H1 (cell line): Measurements from ENCODE around the gene SELPLG. TPM values are rescaled to one million over a fixed set of nuclear protein-coding genes. Genes with fewer than 3 reads are reported as not detected.

Source experiments
- CEBPB ChIP-seq: IDR thresholded peaks from 2 replicates; pipeline ENCODE4 v1.6.1; 2012; ENCODE audit warnings: low read depth, low read length
- CHD2 ChIP-seq: IDR thresholded peaks from 2 replicates; pipeline ENCODE4 v1.6.1; 2012; ENCODE audit warnings: low read length, improper control_type of control experiment
- CREB1 ChIP-seq: IDR thresholded peaks from 2 replicates; pipeline ENCODE4 v1.6.1; 2012; ENCODE audit warnings: inconsistent platforms
- E2F6 ChIP-seq: IDR thresholded peaks from 2 replicates; pipeline ENCODE4 v1.6.1; 2012; ENCODE audit warnings: inconsistent platforms
- HDAC6 ChIP-seq: IDR thresholded peaks from one replicate; pipeline ENCODE4 v1.7.1; 2012; ENCODE audit warnings: low read depth, mild to moderate bottlenecking, inconsistent platforms, low read length, moderate library complexity
- JUND ChIP-seq: IDR thresholded peaks from 2 replicates; pipeline ENCODE4 v1.6.1; 2011; ENCODE audit warnings: mild to moderate bottlenecking, improper control_type of control experiment, low read length
- KDM1A ChIP-seq: fragments of 200-600, 300-600 bp; sonication (generic); IDR thresholded peaks from 2 replicates; pipeline ENCODE4 v1.7.1; 2016; ENCODE audit warnings: mild to moderate bottlenecking, low read length, borderline replicate concordance
- RAD21 ChIP-seq, 2 experiments: IDR thresholded peaks in 1 of 2; conservative IDR thresholded peaks in 1 of 2; 2 replicates each; pipeline ENCODE4 v1.6.1; 2011; ENCODE audit warnings: low read depth in 2 of 2, low read length in 2 of 2, improper control_type of control experiment in 1 of 2, inconsistent platforms in 1 of 2, mild to moderate bottlenecking in 1 of 2, moderate library complexity in 1 of 2
- RBBP5 ChIP-seq: IDR thresholded peaks from 2 replicates; pipeline ENCODE4 v1.7.1; 2012; ENCODE audit warnings: low read depth, mild to moderate bottlenecking, inconsistent platforms, low read length, moderate library complexity, borderline replicate concordance
- RNF2 ChIP-seq: fragments of 200-900, 300-1000 bp; sonication (generic); IDR thresholded peaks from 2 replicates; pipeline ENCODE4 v1.7.1; 2016; ENCODE audit warnings: borderline replicate concordance, low read depth, mild to moderate bottlenecking, antibody characterized with exemption, low read length; ENCODE audit not compliant: poor library complexity, severe bottlenecking; ENCODE audit errors: missing control alignments
- SIX5 ChIP-seq: IDR thresholded peaks from 2 replicates; pipeline ENCODE4 v1.6.1; 2011; ENCODE audit warnings: mild to moderate bottlenecking, low read depth, low read length
- SP1 ChIP-seq: IDR thresholded peaks from 2 replicates; pipeline ENCODE4 v1.6.1; 2011; ENCODE audit warnings: low read depth, low read length
- polyA plus RNA-seq, 7 experiments: library from polyadenylated mRNA; depleted of rRNA in 3 of 7; stranded (reverse) in 5 of 7; unstranded in 2 of 7; fragments of >200 nt in 5 of 7; fragments of 200-250 nt in 2 of 7; gene quantifications; 1 replicate in 5 of 7; 2 replicates in 1 of 7; 4 replicates in 1 of 7; pipeline versions ENCODE4 v1.2.1 to v1.2.3, GENCODE V29; 2011 to 2013; ENCODE audit warnings: missing spikeins in 2 of 7, mixed read lengths in 2 of 7
- total RNA-seq: library from RNA; stranded (reverse); fragmentation: NEBNext Ultra II Directional; extraction: Animal tissue kit (Norgen Biotek cat#: 25700); gene quantifications from 2 replicates; pipeline ENCODE4 v1.2.1, GENCODE V29; 2021

Gene SELPLG
- total and polyA plus RNA-seq, 2 of the 8 experiments (the other 6 are each of a cell fraction or from before 2014, with no cell fraction given): 0.18 TPM; not detected in 1

- TF ChIP-seq SP1: no peak
- no peak for TF ChIP-seq E2F6
- TF ChIP-seq JUND: no peak
- TF ChIP-seq SIX5: no peak
- TF ChIP-seq CREB1: no peak
- no peak for TF ChIP-seq HDAC6
- TF ChIP-seq CEBPB: no peak
- no peak for TF ChIP-seq RBBP5
- TF ChIP-seq RNF2: no peak
- no peak for TF ChIP-seq KDM1A
- no peak for TF ChIP-seq CHD2
- TF ChIP-seq RAD21 (IDR thresholded peaks at IDR 0.05 in 1 of 2, conservative IDR thresholded peaks at IDR 0.05 in 1 of 2; ENCODE audit: low read depth in 2 of 2, low read length in 2 of 2): no peak
- TF ChIP-seq, all 59 proteins: peak for 0
Observed at GRCh38 chr12:108589028-108589839, 44.5 kb downstream of the SELPLG start (continued).
